GM19023 (cell line): Measurements from ENCODE around the gene DHCR24.
"Not testable (repeated sequence)": the region's sequence is repeated elsewhere in the genome, so short reads cannot be mapped to it uniquely, and the experiment has no call there.

ENCODE experiments used
- ATAC-seq: cut with Tn5 transposase; IDR thresholded peaks from one replicate; pipeline ENCODE4 v1.9.1; 2021; ENCODE audit warnings: mild to moderate bottlenecking, moderate library complexity; ENCODE audit not compliant: unreplicated experiment

DHCR24 gene

GRCh38 chr1:54888080-54888733 is 1.2 kb upstream of the DHCR24 start:
- ATAC-seq: no peak

- ATAC-seq: no peak
These were observed 673 bp upstream of the DHCR24 start for GRCh38 chr1:54887665-54888071.

- ATAC-seq: no peak
These were observed 930 bp downstream of the DHCR24 start for GRCh38 chr1:54885807-54886723.

DNA sequence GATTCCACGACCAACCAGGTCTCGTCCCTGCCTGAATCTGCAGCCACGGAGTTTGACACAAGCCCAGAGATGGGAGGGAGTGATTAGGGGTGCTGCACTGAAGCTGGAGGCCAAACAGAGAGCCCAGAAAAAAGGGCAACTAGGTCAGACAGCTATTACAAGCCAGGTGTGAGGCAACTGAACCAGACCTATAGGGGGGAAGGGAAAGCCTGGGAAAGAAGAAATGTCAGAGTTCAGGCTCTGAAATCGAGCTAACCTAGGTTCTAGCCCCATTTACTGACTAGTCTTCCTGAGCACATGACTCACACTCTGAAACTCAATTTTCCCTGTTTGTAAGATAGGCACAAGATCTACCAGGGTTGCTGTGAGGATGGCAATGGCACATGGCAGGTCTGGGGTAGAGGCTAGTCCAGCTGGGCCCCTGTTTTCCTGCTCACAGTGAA is 1.7 kb downstream of the DHCR24 start:
- ATAC-seq: no peak

DNA sequence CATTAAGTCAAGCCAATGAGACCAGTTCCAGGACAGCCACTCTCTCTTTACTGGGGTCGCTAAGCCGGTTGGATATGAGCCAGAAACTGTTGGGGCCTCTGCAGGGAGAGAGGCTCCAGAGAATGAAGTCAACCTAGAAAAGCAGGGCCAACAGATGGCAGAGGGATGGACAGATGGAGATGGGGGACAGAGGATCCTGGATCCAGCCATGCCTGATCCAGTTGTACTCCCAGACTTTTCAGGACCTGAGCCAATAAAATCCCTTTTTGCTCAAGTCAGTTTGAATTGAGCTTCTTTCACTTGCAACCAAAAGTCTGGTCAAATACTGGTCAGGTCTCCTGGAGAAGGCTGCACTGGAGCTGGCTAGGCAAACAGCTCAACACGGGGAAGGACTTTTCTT is 2.2 kb downstream of the DHCR24 start:
- no peak for ATAC-seq

GRCh38 chr1:54884135-54884586 is 2.8 kb downstream of the DHCR24 start:
- ATAC-seq: no peak

- ATAC-seq: no peak
These were observed 3.5 kb downstream of the DHCR24 start for GRCh38 chr1:54883349-54884102.

DNA sequence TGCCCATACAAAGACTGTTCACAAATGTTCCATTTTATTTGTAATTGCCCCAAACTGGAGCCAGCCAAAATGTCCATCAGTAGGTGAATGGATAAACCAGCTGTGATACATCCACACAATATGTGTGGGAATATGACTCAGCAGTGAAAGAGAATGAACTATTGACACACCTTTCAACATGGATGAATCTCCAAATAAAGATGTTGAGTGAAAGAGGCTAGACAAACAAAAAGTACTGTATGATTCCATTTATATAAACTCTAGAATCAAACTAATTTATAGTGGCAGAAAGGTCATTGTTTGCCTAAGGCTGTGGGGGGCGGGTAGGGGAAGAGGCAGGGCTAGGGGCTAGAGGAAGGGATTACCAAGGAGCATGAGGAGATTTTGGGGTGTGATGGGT is 4.5 kb downstream of the DHCR24 start:
- no peak for ATAC-seq

DNA sequence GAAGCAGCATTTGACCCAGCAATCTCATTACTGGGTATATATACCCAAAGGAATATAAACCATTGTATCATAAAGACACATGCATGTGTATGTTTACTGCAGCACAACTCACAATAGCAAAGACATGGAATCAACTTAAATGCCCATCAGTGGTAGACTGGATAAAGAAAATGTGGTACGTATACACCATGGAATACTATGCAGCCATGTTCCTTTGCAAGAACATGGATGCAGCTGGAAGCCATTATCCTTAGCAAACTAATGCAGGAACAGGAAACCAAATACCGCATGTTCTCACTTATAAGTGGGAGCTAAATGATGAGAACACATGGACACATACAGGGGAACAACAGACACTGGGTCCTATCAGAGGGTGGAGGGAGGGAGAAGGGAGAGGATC is 5.4 kb downstream of the DHCR24 start:
- ATAC-seq: not testable (repeated sequence)

GRCh38 chr1:54879872-54880271 is 7.1 kb downstream of the DHCR24 start:
- no peak for ATAC-seq

DNA sequence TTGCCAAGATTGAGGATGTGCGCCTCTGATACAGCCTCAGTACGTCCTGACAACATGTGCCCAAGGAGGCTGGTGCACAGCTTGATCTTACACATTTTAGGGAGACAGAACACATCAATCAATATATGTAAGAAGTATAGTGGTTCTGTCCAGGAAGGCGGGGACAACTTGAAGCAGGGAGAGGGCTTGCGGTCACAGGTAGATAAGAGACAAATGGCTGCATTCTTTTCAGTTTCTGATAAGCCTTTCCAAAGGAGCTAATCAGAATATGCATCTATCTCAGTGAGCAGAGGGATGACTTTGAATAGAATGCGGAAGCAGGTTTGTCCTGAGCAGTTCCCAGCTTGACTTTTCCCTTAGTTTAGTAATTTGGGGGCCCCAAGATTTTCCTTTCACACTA is 10.2 kb downstream of the DHCR24 start:
- no peak for ATAC-seq

GRCh38 chr1:54875000-54875399 is 12.0 kb downstream of the DHCR24 start:
- ATAC-seq: no peak

DNA sequence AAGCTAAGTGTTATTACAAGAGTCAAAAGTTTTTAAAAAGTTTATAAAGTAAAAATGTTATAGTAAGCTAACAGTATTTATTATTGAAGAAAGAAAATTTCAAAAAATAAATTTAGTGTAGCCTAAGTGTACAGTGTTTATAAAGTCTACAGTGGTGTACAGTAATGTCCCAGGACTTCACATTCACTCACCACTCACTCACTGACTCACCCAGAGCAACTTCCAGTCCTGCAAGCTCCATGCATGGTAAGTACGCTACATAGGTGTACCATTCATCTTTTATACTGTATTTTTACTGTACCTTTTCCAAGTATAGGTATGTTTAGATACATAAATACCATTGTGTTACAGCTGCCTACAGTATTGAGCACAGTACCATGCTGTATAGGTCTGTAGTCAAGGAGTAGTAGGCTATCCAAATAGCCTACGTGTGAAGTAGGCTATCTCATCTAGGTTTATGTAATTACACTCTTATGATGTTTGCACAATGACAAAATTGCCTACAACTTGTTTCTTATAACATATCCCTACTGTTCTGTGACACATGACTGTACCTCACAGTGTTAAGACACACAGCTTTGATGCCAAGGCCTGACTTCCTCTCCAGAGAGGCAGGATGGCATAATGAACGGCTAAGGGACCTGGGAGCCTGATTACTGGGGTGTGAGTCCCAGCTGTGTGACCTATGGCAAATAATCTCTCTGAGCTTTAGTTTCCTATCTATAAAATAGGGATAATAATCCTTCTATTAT is 12.7 kb downstream of the DHCR24 start:
- ATAC-seq: no peak

- ATAC-seq: no peak
These were observed 15.0 kb downstream of the DHCR24 start for GRCh38 chr1:54872036-54872331.

DNA sequence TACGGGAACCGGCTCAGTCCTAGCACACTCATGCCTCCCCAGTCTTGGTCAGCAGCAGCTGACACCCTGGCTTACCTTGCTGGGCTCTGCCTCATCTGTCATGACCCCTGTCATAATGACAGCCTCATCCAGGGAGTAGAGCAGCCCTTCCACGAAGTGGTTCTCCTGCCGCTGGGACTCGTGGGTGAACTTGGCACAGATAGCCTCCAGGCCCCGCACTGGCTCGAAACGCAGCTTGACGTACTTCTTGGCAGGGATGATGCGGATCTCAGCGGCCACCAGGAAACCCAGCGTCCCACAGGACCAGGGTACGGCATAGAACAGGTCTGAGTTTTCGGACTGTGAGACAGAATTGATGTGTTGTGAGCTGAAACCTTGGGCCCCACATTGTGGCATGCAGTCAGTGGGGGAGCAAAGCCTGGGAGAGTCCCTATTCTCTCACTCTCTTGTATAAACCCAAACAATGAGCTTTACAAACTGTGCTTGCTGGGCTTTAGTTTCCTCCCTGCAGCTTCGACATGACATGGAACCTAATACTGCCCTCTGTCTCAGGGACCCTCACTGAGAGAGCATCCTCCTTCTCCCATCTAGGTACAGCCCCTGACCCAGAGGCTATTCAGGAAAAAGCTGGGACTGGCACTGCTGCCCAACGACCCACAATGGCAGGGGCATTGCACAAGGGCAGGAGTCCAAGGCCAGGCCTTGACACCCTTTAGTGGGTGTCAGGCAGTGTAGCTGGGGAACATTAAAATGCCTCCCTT is 15.5 kb downstream of the DHCR24 start:
- no peak for ATAC-seq

DNA sequence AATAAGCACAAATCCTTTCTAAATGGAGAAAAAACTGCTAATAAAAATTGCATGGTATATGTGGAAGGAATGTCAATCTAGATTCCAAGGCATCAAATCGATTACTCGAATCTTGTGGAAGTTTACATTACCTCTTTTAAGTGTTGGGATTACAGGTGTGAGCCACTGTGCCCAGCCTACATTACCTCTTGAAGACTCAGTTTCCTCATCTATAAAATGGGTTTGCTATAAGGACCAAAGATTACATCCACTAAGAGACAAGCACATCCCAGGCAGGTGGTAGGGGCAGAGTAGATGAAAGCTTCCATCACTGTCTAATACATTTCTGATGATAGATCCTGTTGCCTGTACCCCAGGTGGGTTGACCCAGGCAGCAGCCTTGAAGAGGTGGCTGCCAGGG is 16.1 kb downstream of the DHCR24 start:
- ATAC-seq: no peak

DNA sequence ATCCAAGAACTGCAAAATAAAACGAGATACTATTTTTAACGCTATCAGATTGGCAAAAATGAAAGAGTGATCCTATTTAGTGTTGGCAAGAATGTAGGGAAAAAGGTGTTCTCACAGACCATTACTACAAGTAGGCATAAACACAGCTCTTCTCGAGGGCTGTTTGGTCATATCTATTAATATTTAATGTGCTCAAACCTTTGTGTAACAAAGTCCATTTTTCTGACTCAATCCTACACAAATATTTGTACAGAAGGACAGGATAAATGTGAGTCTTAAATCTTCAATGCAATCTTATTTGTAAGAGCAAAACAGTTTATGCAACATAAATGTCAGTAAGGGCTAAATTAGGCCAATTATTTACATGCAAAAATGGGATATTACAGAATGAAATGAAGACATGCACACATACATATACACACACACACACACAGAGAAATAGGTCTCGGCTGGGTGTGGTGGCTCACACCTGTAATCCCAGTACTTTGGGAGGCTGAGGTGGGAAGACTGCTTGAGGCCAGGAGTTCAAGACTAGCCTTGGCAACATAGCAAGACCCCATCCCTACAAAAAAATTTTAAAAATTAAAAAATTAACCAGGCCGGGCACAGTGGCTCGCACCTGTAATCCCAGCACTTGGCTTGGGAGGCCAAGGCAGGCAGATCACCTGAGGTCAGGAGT is 17.7 kb downstream of the DHCR24 start:
- ATAC-seq: no peak

DNA sequence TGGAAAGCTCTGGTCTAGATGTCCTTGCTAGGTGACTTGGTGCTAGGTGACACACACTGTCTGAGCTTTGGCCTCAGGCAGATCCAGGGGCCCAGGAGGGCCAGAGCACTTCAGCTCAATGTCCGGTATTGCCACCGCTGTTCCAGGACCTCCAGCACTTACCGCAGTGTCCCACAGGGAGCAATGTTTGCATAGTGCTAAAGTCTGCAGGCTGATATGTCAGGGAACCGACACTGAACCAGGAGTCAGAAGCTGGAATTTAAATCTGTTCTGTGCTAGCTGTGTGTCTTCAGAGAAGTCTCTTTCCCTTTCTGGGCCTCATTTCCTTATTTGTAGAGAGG is 19.3 kb downstream of the DHCR24 start:
- no peak for ATAC-seq

DNA sequence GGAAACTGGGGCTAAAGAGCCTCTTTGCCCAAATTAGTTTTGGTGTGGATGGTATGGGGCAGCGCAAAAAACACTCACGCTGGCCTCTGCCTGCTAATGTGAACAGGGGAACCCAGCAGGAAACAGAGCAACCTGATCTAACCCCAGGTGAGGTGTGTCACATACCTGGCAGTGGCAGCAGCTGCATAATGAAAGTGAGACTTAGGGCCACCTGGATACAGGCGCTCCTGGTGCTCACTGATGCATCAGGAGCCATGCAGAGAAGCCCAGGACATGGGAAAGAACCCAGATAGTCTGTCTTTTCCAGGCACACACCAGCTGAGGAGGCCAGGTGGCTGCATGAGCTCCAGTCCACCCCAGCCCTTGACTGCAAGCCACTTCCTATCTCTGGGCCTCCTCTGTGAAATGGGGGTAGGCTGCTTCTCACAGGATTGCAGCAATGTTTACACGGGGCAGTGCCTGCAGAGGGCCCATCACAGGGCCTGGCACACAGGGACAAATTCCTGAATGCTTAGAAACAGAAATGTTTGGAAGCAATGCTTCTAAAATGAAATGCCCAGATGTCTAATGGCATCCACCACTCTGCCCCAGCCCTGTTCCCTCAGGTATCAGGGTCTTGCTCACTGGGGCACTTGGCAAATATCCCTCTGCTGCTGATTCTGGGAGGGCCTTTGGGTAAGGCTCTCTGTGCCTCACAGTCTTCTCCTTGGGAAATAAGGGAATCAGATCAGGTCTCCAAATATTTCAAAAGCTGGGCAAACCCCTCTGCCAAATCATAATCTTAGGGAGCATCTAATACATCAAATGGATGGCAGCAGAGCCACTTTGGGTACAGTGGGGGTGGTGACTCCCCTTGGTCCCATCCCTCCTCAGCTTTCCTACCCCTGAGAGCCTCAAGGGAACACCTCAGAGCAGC is 19.9 kb downstream of the DHCR24 start:
- no peak for ATAC-seq
